ENCODE results near the gene KCNK4. TPM values are rescaled to one million over a fixed set of nuclear protein-coding genes. Genes with fewer than 3 reads are reported as not detected.

The KCNK4 gene
- total and polyA plus RNA-seq, 2 of the 13 experiments (the other 11 are each of a cell fraction or from before 2014, with no cell fraction given): not detected

GRCh38 chr11:64284048-64284961 lies 6.8 kb upstream of the KCNK4 start, which contains the start of gene BAD (continued):
- no peak for TF ChIP-seq PRDM15 (CRISPR knock-in tag; IDR thresholded peaks at IDR 0.05)
- TF ChIP-seq RAD51 (IDR thresholded peaks at IDR 0.05; ENCODE audit: borderline replicate concordance): no peak
- no peak for TF ChIP-seq CEBPG (CRISPR knock-in tag; IDR thresholded peaks at IDR 0.05)
- TF ChIP-seq FOXK1 (CRISPR knock-in tag; IDR thresholded peaks at IDR 0.05; ENCODE audit: borderline replicate concordance, low read depth): no peak
- no peak for TF ChIP-seq RORA (CRISPR knock-in tag; IDR thresholded peaks at IDR 0.05)
- no peak for TF ChIP-seq JDP2 (CRISPR knock-in tag; IDR thresholded peaks at IDR 0.05; ENCODE audit: borderline replicate concordance)
- no peak for TF ChIP-seq SMAD3 (CRISPR knock-in tag; IDR thresholded peaks at IDR 0.05)
- TF ChIP-seq NFYB (CRISPR knock-in tag; IDR thresholded peaks at IDR 0.05): peak; percentile 85
- no peak for TF ChIP-seq SYNCRIP (IDR thresholded peaks at IDR 0.05; ENCODE audit: insufficient read depth, low read depth, low read length)
- TF ChIP-seq ZNF281 (CRISPR knock-in tag; IDR thresholded peaks at IDR 0.05; ENCODE audit: borderline replicate concordance): no peak
- no peak for TF ChIP-seq KAT2B (IDR thresholded peaks at IDR 0.05; ENCODE audit: borderline replicate concordance, low read depth, low read length)
- TF ChIP-seq ZNF781 (CRISPR knock-in tag; IDR thresholded peaks at IDR 0.05; ENCODE audit: borderline replicate concordance, not compliant biosample characterization): no peak
- TF ChIP-seq ZFP36 (IDR thresholded peaks at IDR 0.05; ENCODE audit: borderline replicate concordance, low read depth, low read length, partially characterized antibody): no peak
- TF ChIP-seq FOXO4 (CRISPR knock-in tag; conservative IDR thresholded peaks at IDR 0.05): no peak
- no peak for TF ChIP-seq FOXA1 (IDR thresholded peaks at IDR 0.05)
- TF ChIP-seq FOXA1 (CRISPR knock-in tag; IDR thresholded peaks at IDR 0.05): no peak
- peak; percentile 41; the same call in 1 of the 2 replicates for TF ChIP-seq MYPOP (CRISPR knock-in tag; IDR thresholded peaks at IDR 0.05)
- no peak for TF ChIP-seq DMAP1 (CRISPR knock-in tag; IDR thresholded peaks at IDR 0.05)
- TF ChIP-seq ARNT (IDR thresholded peaks at IDR 0.05): no peak
- TF ChIP-seq ZNF878 (CRISPR knock-in tag; IDR thresholded peaks at IDR 0.05): no peak

Measured in HepG2 (cell line).